Neural cell (in vitro differentiated cells): Measurements from ENCODE around the gene WBP4. TPM values are rescaled to one million over a fixed set of nuclear protein-coding genes. Genes with fewer than 3 reads are reported as not detected.

Source experiments
- H2AFZ ChIP-seq: fragments of 200-600, 300-800 bp; sonication (generic), shearing (Covaris generic); 2 replicates; pipeline ENCODE4 v1.6.0; 2014; ENCODE audit warnings: low read depth, mild to moderate bottlenecking, antibody characterized with exemption, low read length, moderate library complexity
- H3F3A ChIP-seq: fragments of 200-600 bp; shearing (Covaris generic); 2 replicates; pipeline ENCODE4 v1.6.1; 2016; ENCODE audit warnings: mild to moderate bottlenecking, moderate library complexity, mixed read lengths, antibody characterized with exemption, low read length; ENCODE audit not compliant: insufficient read depth, poor library complexity, severe bottlenecking
- H3K27ac ChIP-seq: fragments of 200-600, 300-800 bp; sonication (generic), shearing (Covaris generic); 2 replicates; pipeline ENCODE4 v1.5.1; 2014; ENCODE audit warnings: mild to moderate bottlenecking, low read length, moderate library complexity
- H3K27me3 ChIP-seq: fragments of 300-800, 200-600 bp; sonication (generic), shearing (Covaris generic); 2 replicates; pipeline ENCODE4 v1.6.0; 2014; ENCODE audit warnings: mild to moderate bottlenecking, low read depth, low read length, moderate library complexity; ENCODE audit not compliant: insufficient read depth
- H3K36me3 ChIP-seq: fragments of 300-800, 200-600 bp; sonication (generic), shearing (Covaris generic); 2 replicates; pipeline ENCODE4 v1.5.1; 2014; ENCODE audit warnings: mild to moderate bottlenecking, antibody characterized with exemption, low read length, moderate library complexity; ENCODE audit not compliant: insufficient read depth
- H3K4me2 ChIP-seq: fragments of 300-800, 200-600 bp; sonication (generic), shearing (Covaris generic); 2 replicates; pipeline ENCODE4 v1.6.0; 2014; ENCODE audit warnings: mild to moderate bottlenecking, low read length
- H3K4me3 ChIP-seq: fragments of 300-800, 200-600 bp; sonication (generic), shearing (Covaris generic); 2 replicates; pipeline ENCODE4 v1.5.1; 2014; ENCODE audit warnings: mild to moderate bottlenecking, low read length, moderate library complexity
- H3K79me2 ChIP-seq: fragments of 200-600 bp; shearing (Covaris generic); replicated peaks from 2 replicates; pipeline ENCODE4 v1.6.0; 2014; ENCODE audit warnings: mild to moderate bottlenecking, low read length, moderate library complexity; ENCODE audit not compliant: insufficient read depth
- H3K9ac ChIP-seq: fragments of 300-800, 200-600 bp; sonication (generic), shearing (Covaris generic); 2 replicates; pipeline ENCODE4 v1.6.1; 2016; ENCODE audit warnings: mild to moderate bottlenecking, low read length, mixed read lengths
- H3K9me2 ChIP-seq: fragments of 200-600 bp; shearing (Covaris generic); 2 replicates; pipeline ENCODE4 v1.6.1; 2016; ENCODE audit warnings: mild to moderate bottlenecking, low read length, mixed read lengths; ENCODE audit not compliant: insufficient read depth
- H3K9me3 ChIP-seq: fragments of 200-600, 300-800 bp; sonication (generic), shearing (Covaris generic); 2 replicates; pipeline ENCODE4 v1.6.1; 2016; ENCODE audit warnings: mild to moderate bottlenecking, mixed run types, low read length, moderate library complexity, mixed read lengths
- H4K20me1 ChIP-seq: fragments of 200-600 bp; shearing (Covaris generic); 2 replicates; pipeline ENCODE4 v1.6.1; 2016; ENCODE audit warnings: mild to moderate bottlenecking, mixed run types; ENCODE audit not compliant: insufficient read depth
- EP300 ChIP-seq: fragments of 450-650 bp; conservative IDR thresholded peaks from 2 replicates; pipeline ENCODE4 v1.6.1; 2014; ENCODE audit warnings: antibody characterized with exemption, mild to moderate bottlenecking, moderate library complexity; ENCODE audit not compliant: poor library complexity, severe bottlenecking
- EZH2 ChIP-seq: fragments of 200-600, 300-800 bp; shearing (Covaris generic), sonication (generic); IDR thresholded peaks from 2 replicates; pipeline ENCODE4 v1.6.1; 2014; ENCODE audit warnings: antibody characterized with exemption, low read length, borderline replicate concordance, mild to moderate bottlenecking; ENCODE audit not compliant: insufficient read depth, poor library complexity, severe bottlenecking
- MXI1 ChIP-seq: fragments of 450-650 bp; conservative IDR thresholded peaks from 2 replicates; pipeline ENCODE4 v1.6.1; 2014; ENCODE audit warnings: antibody characterized with exemption, mild to moderate bottlenecking; ENCODE audit not compliant: poor library complexity, severe bottlenecking
- POLR2AphosphoS5 ChIP-seq: IDR thresholded peaks from 2 replicates; pipeline ENCODE4 v1.6.1; 2012
- RAD21 ChIP-seq: fragments of 450-650 bp; conservative IDR thresholded peaks from 2 replicates; pipeline ENCODE4 v1.6.1; 2014; ENCODE audit warnings: antibody characterized with exemption, mild to moderate bottlenecking, moderate library complexity
- SMC3 ChIP-seq: fragments of 450-650 bp; conservative IDR thresholded peaks from 2 replicates; pipeline ENCODE4 v1.6.1; 2014; ENCODE audit warnings: antibody characterized with exemption, mild to moderate bottlenecking, moderate library complexity; ENCODE audit not compliant: poor library complexity
- TAF1 ChIP-seq: IDR thresholded peaks from 2 replicates; pipeline ENCODE4 v1.6.1; 2012; ENCODE audit warnings: low read depth
- polyA plus RNA-seq: library from polyadenylated mRNA; depleted of rRNA; stranded (reverse); fragments of >200 nt; gene quantifications from 2 replicates; pipeline ENCODE4 v1.2.3, GENCODE V29; 2014
- TF ChIP-seq, protein P1 (sequence below): fragments of 450-650 bp; IDR thresholded peaks from 2 replicates; pipeline ENCODE4 v1.5.1; 2014; ENCODE audit warnings: antibody characterized with exemption, mild to moderate bottlenecking, moderate library complexity; ENCODE audit not compliant: poor library complexity, severe bottlenecking
- TF ChIP-seq, protein P2 (sequence below): IDR thresholded peaks from 2 replicates; pipeline ENCODE4 v1.6.1; 2012; ENCODE audit warnings: borderline replicate concordance

WBP4 gene
- polyA plus RNA-seq, 1 donor from 2014 or later = 19.0 TPM

DNA sequence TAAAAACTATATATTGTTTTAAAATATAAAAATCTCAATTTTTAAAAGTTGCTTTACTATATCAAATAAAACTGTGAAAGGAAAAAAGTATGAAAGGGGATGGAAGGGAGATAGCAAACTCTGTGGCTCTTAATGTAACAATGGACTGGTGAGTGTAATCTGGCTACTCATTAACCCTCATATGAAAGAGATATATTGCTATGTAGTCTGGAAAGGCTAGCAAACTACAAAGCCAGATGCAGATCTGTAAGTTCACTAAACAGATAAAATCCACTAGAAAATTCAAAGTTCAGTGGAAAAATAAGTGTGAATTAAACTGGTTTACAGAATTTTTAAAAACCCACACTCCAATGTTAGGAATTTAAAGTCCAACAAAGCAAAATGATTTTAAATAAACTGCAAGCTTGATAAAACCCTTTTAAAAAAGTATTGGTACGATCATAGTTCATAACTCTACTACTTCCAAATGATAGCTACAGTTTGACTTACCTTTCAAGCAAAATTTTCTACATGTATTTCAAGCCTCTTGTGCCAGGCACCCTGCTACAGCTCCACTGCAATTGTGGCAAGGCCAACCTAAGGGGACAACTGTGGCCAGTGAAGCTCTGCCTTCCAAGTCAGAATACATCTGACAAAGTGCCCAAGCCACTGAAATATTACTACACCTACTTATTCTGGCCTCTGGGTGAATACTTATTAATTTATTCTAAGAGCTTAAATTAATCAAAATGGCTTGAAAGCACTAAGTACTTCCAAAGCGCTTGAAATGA lies 41.5 kb upstream of the WBP4 start:
- H3F3A ChIP-seq = no peaks in the 10 kb centered on the region
- no peak overlapping the region for H3K27ac ChIP-seq
- no peaks in the 10 kb centered on the region for H3K79me2 ChIP-seq
- no peak overlapping the region for H3K4me2 ChIP-seq
- H3K9me2 ChIP-seq = no peaks in the 10 kb centered on the region
- no peaks in the 10 kb centered on the region for H3K9me3 ChIP-seq
- no peaks in the 10 kb centered on the region for H3K27me3 ChIP-seq
- no peak for TF ChIP-seq POLR2AphosphoS5
- TF ChIP-seq SMC3 = no peak
- no peak for TF ChIP-seq TAF1
- TF ChIP-seq, protein P1, sequence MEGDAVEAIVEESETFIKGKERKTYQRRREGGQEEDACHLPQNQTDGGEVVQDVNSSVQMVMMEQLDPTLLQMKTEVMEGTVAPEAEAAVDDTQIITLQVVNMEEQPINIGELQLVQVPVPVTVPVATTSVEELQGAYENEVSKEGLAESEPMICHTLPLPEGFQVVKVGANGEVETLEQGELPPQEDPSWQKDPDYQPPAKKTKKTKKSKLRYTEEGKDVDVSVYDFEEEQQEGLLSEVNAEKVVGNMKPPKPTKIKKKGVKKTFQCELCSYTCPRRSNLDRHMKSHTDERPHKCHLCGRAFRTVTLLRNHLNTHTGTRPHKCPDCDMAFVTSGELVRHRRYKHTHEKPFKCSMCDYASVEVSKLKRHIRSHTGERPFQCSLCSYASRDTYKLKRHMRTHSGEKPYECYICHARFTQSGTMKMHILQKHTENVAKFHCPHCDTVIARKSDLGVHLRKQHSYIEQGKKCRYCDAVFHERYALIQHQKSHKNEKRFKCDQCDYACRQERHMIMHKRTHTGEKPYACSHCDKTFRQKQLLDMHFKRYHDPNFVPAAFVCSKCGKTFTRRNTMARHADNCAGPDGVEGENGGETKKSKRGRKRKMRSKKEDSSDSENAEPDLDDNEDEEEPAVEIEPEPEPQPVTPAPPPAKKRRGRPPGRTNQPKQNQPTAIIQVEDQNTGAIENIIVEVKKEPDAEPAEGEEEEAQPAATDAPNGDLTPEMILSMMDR = no peak
- TF ChIP-seq EP300 = no peak
- no peaks in the 10 kb centered on the region for H4K20me1 ChIP-seq
- no peaks in the 10 kb centered on the region for H3K36me3 ChIP-seq
- H3K9ac ChIP-seq = no peak overlapping the region
- H3K4me3 ChIP-seq = no peak overlapping the region
- H2AFZ ChIP-seq = no peak overlapping the region

DNA sequence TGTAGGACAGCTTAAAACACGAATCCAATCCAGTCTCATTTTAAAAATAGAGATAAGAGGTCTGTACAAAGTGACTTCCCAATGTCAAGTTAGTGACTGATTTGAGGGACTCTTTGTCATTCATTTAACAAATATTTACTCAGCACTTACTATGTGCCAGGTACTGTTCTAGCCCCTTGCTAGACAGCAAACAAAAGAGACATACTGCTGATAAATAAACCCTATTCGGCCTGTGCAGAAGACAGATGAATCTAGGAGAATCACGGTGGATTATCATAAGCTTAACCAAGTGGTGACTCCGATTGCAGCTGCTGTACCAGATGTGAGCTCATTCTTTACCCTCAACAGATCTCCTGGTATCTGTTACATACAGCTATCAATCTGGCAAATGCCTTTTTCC lies 35.8 kb upstream of the WBP4 start:
- Histone ChIP-seq H3K27me3 (no peaks in the 10 kb centered on the region), H3K79me2 (no peaks in the 10 kb centered on the region), H3F3A (no peaks in the 10 kb centered on the region), H2AFZ (no peak overlapping the region), H3K36me3 (no peaks in the 10 kb centered on the region), H3K9me3 (no peaks in the 10 kb centered on the region), H3K27ac (no peak overlapping the region), H3K9ac (no peak overlapping the region), H3K4me3 (no peak overlapping the region), H4K20me1 (no peaks in the 10 kb centered on the region), H3K9me2 (no peaks in the 10 kb centered on the region), H3K4me2 (no peak overlapping the region)
- TF ChIP-seq, protein P1 = no peak
- TF ChIP-seq MXI1 (no peak), POLR2AphosphoS5 (no peak), RAD21 (no peak), TAF1 (no peak), EZH2 (no peak), SMC3 (no peak)
- TF ChIP-seq, protein P2, sequence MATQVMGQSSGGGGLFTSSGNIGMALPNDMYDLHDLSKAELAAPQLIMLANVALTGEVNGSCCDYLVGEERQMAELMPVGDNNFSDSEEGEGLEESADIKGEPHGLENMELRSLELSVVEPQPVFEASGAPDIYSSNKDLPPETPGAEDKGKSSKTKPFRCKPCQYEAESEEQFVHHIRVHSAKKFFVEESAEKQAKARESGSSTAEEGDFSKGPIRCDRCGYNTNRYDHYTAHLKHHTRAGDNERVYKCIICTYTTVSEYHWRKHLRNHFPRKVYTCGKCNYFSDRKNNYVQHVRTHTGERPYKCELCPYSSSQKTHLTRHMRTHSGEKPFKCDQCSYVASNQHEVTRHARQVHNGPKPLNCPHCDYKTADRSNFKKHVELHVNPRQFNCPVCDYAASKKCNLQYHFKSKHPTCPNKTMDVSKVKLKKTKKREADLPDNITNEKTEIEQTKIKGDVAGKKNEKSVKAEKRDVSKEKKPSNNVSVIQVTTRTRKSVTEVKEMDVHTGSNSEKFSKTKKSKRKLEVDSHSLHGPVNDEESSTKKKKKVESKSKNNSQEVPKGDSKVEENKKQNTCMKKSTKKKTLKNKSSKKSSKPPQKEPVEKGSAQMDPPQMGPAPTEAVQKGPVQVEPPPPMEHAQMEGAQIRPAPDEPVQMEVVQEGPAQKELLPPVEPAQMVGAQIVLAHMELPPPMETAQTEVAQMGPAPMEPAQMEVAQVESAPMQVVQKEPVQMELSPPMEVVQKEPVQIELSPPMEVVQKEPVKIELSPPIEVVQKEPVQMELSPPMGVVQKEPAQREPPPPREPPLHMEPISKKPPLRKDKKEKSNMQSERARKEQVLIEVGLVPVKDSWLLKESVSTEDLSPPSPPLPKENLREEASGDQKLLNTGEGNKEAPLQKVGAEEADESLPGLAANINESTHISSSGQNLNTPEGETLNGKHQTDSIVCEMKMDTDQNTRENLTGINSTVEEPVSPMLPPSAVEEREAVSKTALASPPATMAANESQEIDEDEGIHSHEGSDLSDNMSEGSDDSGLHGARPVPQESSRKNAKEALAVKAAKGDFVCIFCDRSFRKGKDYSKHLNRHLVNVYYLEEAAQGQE = no peak
